ENCODE results near the gene FAHD2A. TPM values are rescaled to one million over a fixed set of nuclear protein-coding genes. Genes with fewer than 3 reads are reported as not detected.
"Not testable (repeated sequence)": the region's sequence is repeated elsewhere in the genome, so short reads cannot be mapped to it uniquely, and the experiment has no call there.

The FAHD2A gene
- polyA plus RNA-seq, 1 donor: 43.0 TPM

- H3K36me3 ChIP-seq (ENCODE audit: control insufficient read depth, insufficient read depth, low read length); DNase-seq; H3K9me3 ChIP-seq (ENCODE audit: control insufficient read depth, low read depth, low read length); H3K4me1 ChIP-seq (ENCODE audit: control insufficient read depth, insufficient read depth, low read length); H3K27me3 ChIP-seq (ENCODE audit: control insufficient read depth, insufficient read depth, low read length): not testable (repeated sequence)
- H3K4me3 ChIP-seq (ENCODE audit: low read length): peak overlapping the region; percentile 98
- peak overlapping the region; percentile 94 for H3K27ac ChIP-seq (ENCODE audit: low read length)
- WGBS (ENCODE audit: insufficient coverage, low lambda C conversion rate): no CpG with 5 or more reads among the region's 5 CpGs
These were observed 1.3 kb downstream of the FAHD2A start for GRCh38 chr2:95403824-95404223.

GRCh38 chr2:95404676-95405075 is 2.2 kb downstream of the FAHD2A start:
- WGBS (ENCODE audit: insufficient coverage, low lambda C conversion rate): 86% methylated on average over 1 of the region's 3 CpGs
- not testable (repeated sequence) for H3K4me3 ChIP-seq (ENCODE audit: low read length); H3K9me3 ChIP-seq (ENCODE audit: control insufficient read depth, low read depth, low read length); H3K36me3 ChIP-seq (ENCODE audit: control insufficient read depth, insufficient read depth, low read length); H3K4me1 ChIP-seq (ENCODE audit: control insufficient read depth, insufficient read depth, low read length); DNase-seq; H3K27me3 ChIP-seq (ENCODE audit: control insufficient read depth, insufficient read depth, low read length); H3K27ac ChIP-seq (ENCODE audit: low read length)

- H3K9me3 ChIP-seq (ENCODE audit: control insufficient read depth, low read depth, low read length); H3K4me1 ChIP-seq (ENCODE audit: control insufficient read depth, insufficient read depth, low read length); H3K27ac ChIP-seq (ENCODE audit: low read length); H3K4me3 ChIP-seq (ENCODE audit: low read length); DNase-seq; H3K27me3 ChIP-seq (ENCODE audit: control insufficient read depth, insufficient read depth, low read length): not testable (repeated sequence)
- no CpG with 5 or more reads among the region's 5 CpGs for WGBS (ENCODE audit: insufficient coverage, low lambda C conversion rate)
- H3K36me3 ChIP-seq (ENCODE audit: control insufficient read depth, insufficient read depth, low read length): peaks cover 23% of the 10 kb centered on the region
These were observed 8.7 kb downstream of the FAHD2A start for GRCh38 chr2:95411239-95411638.

GRCh38 chr2:95414015-95414594 is 11.6 kb downstream of the FAHD2A start:
- H3K36me3 ChIP-seq (ENCODE audit: control insufficient read depth, insufficient read depth, low read length): peaks cover 19% of the 10 kb centered on the region
- not testable (repeated sequence) for H3K27ac ChIP-seq (ENCODE audit: low read length); H3K27me3 ChIP-seq (ENCODE audit: control insufficient read depth, insufficient read depth, low read length); H3K4me1 ChIP-seq (ENCODE audit: control insufficient read depth, insufficient read depth, low read length); H3K9me3 ChIP-seq (ENCODE audit: control insufficient read depth, low read depth, low read length); H3K4me3 ChIP-seq (ENCODE audit: low read length)
- no CpG with 5 or more reads among the region's 9 CpGs for WGBS (ENCODE audit: insufficient coverage, low lambda C conversion rate)
- DNase-seq: peak; percentile 52 to 56

DNA sequence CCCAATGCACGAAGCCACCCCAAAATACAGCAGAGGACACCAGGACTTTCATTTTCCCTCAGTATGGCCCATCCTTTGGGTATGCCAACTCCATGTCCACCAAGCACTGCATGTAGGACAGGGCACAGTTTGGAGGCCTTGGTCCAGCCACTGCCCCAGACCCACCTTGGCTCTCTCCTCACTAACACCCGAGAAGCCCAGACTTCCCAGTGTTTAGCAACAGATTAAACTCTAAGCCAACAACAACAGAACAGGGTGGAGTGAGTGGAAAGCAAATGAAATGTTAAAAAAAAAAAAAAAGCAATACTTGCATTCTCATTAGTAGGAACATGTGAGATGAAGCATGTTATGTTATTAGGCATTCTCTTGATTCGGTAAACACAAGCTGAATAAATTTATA is 12.6 kb downstream of the FAHD2A start:
- DNase-seq; H3K4me1 ChIP-seq (ENCODE audit: control insufficient read depth, insufficient read depth, low read length); H3K4me3 ChIP-seq (ENCODE audit: low read length); H3K9me3 ChIP-seq (ENCODE audit: control insufficient read depth, low read depth, low read length); H3K27ac ChIP-seq (ENCODE audit: low read length); H3K27me3 ChIP-seq (ENCODE audit: control insufficient read depth, insufficient read depth, low read length): not testable (repeated sequence)
- no CpG with 5 or more reads among the region's 3 CpGs for WGBS (ENCODE audit: insufficient coverage, low lambda C conversion rate)
- H3K36me3 ChIP-seq (ENCODE audit: control insufficient read depth, insufficient read depth, low read length): peaks cover 13% of the 10 kb centered on the region

GRCh38 chr2:95415561-95415960 is 13.1 kb downstream of the FAHD2A start:
- DNase-seq; H3K27ac ChIP-seq (ENCODE audit: low read length); H3K4me1 ChIP-seq (ENCODE audit: control insufficient read depth, insufficient read depth, low read length); H3K9me3 ChIP-seq (ENCODE audit: control insufficient read depth, low read depth, low read length); H3K27me3 ChIP-seq (ENCODE audit: control insufficient read depth, insufficient read depth, low read length); H3K4me3 ChIP-seq (ENCODE audit: low read length): not testable (repeated sequence)
- peaks cover 13% of the 10 kb centered on the region for H3K36me3 ChIP-seq (ENCODE audit: control insufficient read depth, insufficient read depth, low read length)
- WGBS (ENCODE audit: insufficient coverage, low lambda C conversion rate): no CpG with 5 or more reads among the region's 16 CpGs

DNA sequence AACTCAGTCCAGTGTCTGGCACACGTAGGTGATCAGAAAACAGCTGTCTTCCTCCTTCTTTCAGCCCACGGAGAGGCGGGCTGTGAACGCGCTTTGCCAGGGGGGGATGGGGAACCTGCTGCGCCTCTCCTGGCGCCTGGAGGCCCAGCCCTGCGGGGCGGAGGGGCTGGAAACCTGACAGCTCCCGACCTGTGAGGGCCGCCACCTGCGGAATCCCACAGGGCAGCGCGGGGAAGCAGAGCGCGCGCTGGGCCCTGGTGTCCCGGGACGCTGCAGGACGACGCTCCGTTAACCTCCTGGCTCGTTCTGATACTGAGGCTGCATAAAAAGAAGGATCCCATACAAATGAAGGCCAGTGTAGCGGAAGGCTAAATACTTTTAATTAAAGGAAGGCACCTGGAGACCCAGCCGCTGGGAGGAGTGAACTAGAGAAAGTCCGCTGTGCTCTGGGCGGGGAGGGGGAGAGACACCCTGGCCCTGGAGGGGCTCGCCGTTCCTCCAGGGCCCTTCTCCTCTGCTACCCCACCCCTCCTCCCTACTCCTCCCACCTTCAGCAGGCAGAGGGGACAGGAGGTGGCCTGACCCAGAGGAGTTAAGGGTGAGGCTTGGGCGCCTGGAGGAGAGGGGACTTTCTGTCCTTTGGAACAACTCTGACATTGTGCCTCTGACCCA is 24.8 kb downstream of the FAHD2A start:
- no CpG with 5 or more reads among the region's 30 CpGs for WGBS (ENCODE audit: insufficient coverage, low lambda C conversion rate)
- DNase-seq: peak in 1 of 2 donors; percentile 27
- H3K4me1 ChIP-seq (ENCODE audit: control insufficient read depth, insufficient read depth, low read length); H3K36me3 ChIP-seq (ENCODE audit: control insufficient read depth, insufficient read depth, low read length); H3K4me3 ChIP-seq (ENCODE audit: low read length); H3K27me3 ChIP-seq (ENCODE audit: control insufficient read depth, insufficient read depth, low read length); H3K27ac ChIP-seq (ENCODE audit: low read length); H3K9me3 ChIP-seq (ENCODE audit: control insufficient read depth, low read depth, low read length): not testable (repeated sequence)

- H3K27ac ChIP-seq (ENCODE audit: low read length); H3K36me3 ChIP-seq (ENCODE audit: control insufficient read depth, insufficient read depth, low read length); DNase-seq; H3K9me3 ChIP-seq (ENCODE audit: control insufficient read depth, low read depth, low read length); H3K27me3 ChIP-seq (ENCODE audit: control insufficient read depth, insufficient read depth, low read length); H3K4me3 ChIP-seq (ENCODE audit: low read length); H3K4me1 ChIP-seq (ENCODE audit: control insufficient read depth, insufficient read depth, low read length): not testable (repeated sequence)
- WGBS (ENCODE audit: insufficient coverage, low lambda C conversion rate): no CpG with 5 or more reads among the region's 8 CpGs
These were observed 27.4 kb downstream of the FAHD2A start for GRCh38 chr2:95429748-95430467.

GRCh38 chr2:95433373-95433772 is 30.9 kb downstream of the FAHD2A start:
- H3K9me3 ChIP-seq (ENCODE audit: control insufficient read depth, low read depth, low read length); DNase-seq; H3K27me3 ChIP-seq (ENCODE audit: control insufficient read depth, insufficient read depth, low read length); H3K36me3 ChIP-seq (ENCODE audit: control insufficient read depth, insufficient read depth, low read length); H3K27ac ChIP-seq (ENCODE audit: low read length); H3K4me1 ChIP-seq (ENCODE audit: control insufficient read depth, insufficient read depth, low read length); H3K4me3 ChIP-seq (ENCODE audit: low read length): not testable (repeated sequence)
- WGBS (ENCODE audit: insufficient coverage, low lambda C conversion rate): no CpG with 5 or more reads among the region's 4 CpGs

- not testable (repeated sequence) for H3K27me3 ChIP-seq (ENCODE audit: control insufficient read depth, insufficient read depth, low read length); H3K36me3 ChIP-seq (ENCODE audit: control insufficient read depth, insufficient read depth, low read length); DNase-seq; H3K4me3 ChIP-seq (ENCODE audit: low read length); H3K27ac ChIP-seq (ENCODE audit: low read length); H3K4me1 ChIP-seq (ENCODE audit: control insufficient read depth, insufficient read depth, low read length); H3K9me3 ChIP-seq (ENCODE audit: control insufficient read depth, low read depth, low read length)
- no CpG with 5 or more reads among the region's 2 CpGs for WGBS (ENCODE audit: insufficient coverage, low lambda C conversion rate)
These were observed 31.5 kb downstream of the FAHD2A start for GRCh38 chr2:95433973-95434372.
